Activated CD8-positive, alpha-beta T cell treated with anti-CD3 and anti-CD28 coated beads for 36 hours (primary cell): Measurements from ENCODE around the gene UCP3. TPM values are rescaled to one million over a fixed set of nuclear protein-coding genes. Genes with fewer than 3 reads are reported as not detected.

ENCODE experiments used
- ATAC-seq: fragments of 200-7000 bp; cut with Tn5 transposase; one replicate; pipeline ENCODE4 v1.10.0; 2021; ENCODE audit warnings: mild to moderate bottlenecking, moderate library complexity
- CTCF ChIA-PET: fragments of 350-600 bp; sonication (Branson Sonifier 250); formaldehyde crosslinking; loops from one replicate; lab custom pipeline; 2021; ENCODE audit warnings: antibody characterized with exemption; lab: Charles Lee
- POLR2A ChIA-PET: fragments of 350-600 bp; sonication (Branson Sonifier 250); formaldehyde crosslinking; loops from one replicate; lab custom pipeline; 2021; ENCODE audit warnings: antibody characterized with exemption; lab: Charles Lee
- DNase-seq: peaks from one replicate; pipeline ENCODE4 v3.0.0-alpha.2; 2020
- H3K27ac Mint-ChIP-seq: one replicate; pipeline ENCODE4 v1.8.0; 2021; ENCODE audit warnings: mild to moderate bottlenecking, mixed read lengths
- H3K27me3 Mint-ChIP-seq: one replicate; pipeline ENCODE4 v1.8.0; 2021; ENCODE audit warnings: mixed read lengths
- H3K36me3 Mint-ChIP-seq: one replicate; pipeline ENCODE4 v1.8.0; 2021; ENCODE audit warnings: low read depth, mixed read lengths
- H3K4me1 Mint-ChIP-seq: one replicate; pipeline ENCODE4 v1.8.0; 2021; ENCODE audit warnings: low read depth, mixed read lengths
- H3K4me3 Mint-ChIP-seq: one replicate; pipeline ENCODE4 v1.8.0; 2021; ENCODE audit warnings: mild to moderate bottlenecking, moderate library complexity, mixed read lengths
- H3K9me3 Mint-ChIP-seq: one replicate; pipeline ENCODE4 v1.8.0; 2021; ENCODE audit warnings: mixed read lengths
- intact Hi-C: fragments of 100-400 bp; cut with micrococcal nuclease; formaldehyde crosslinking; loops from one replicate; pipeline ENCODE4 v1.10.0; 2022
- total RNA-seq, 2 experiments: library from RNA; stranded (reverse); gene quantifications; one replicate each; pipeline ENCODE4 v1.2.3, GENCODE V29; 2021
- TF ChIP-seq, protein P1 (sequence below): fragments of 200-600 bp; IDR thresholded peaks from one replicate; pipeline ENCODE4 v1.8.0; 2022; ENCODE audit warnings: antibody characterized with exemption, mild to moderate bottlenecking

Gene UCP3
- total RNA-seq, 2 experiments from 2014 or later, result 1.5 to 2.2 TPM

DNA sequence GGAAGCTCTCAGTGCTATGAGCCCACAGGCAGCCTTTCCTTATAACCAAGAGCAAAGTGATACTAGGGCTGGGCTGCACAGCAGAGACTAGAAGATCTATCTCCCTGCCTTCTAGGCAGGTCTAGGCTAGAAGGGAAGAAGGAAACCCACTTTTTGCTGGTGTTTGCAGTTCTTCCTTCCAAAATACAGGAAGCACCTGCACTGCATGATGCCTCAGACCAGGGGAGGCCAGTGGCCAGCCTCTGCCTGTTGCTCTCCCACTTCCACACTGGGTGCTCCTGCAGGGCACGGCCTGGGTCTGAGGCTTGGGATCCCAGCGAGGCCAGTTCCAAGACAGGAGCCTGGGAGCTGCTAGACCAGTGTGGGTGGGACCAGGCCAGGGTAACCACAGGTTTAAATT, 6.0 kb upstream of the UCP3 start:
- no peak for DNase-seq
- Mint-ChIP-seq H3K27ac (peak overlapping the region; percentile 27), H3K4me3 (no peak overlapping the region), H3K4me1 (peaks cover 67% of the 10 kb centered on the region), H3K36me3 (peaks cover 36% of the 10 kb centered on the region), H3K27me3 (no peaks in the 10 kb centered on the region), H3K9me3 (no peaks in the 10 kb centered on the region)
- CTCF ChIA-PET, result interaction anchor here (1.3 to 1.5 kb wide), 2 partner anchors 17 to 51 kb away, joined by 3 read pairs; no protein-coding TSS in a partner anchor
- POLR2A ChIA-PET, result interaction anchor here (1.2 to 17.6 kb wide), 3 partner anchors 10 to 38 kb away, joined by 3 to 269 read pairs (median 7); partner anchors contain the start of gene UCP2
- TF ChIP-seq, protein P1, sequence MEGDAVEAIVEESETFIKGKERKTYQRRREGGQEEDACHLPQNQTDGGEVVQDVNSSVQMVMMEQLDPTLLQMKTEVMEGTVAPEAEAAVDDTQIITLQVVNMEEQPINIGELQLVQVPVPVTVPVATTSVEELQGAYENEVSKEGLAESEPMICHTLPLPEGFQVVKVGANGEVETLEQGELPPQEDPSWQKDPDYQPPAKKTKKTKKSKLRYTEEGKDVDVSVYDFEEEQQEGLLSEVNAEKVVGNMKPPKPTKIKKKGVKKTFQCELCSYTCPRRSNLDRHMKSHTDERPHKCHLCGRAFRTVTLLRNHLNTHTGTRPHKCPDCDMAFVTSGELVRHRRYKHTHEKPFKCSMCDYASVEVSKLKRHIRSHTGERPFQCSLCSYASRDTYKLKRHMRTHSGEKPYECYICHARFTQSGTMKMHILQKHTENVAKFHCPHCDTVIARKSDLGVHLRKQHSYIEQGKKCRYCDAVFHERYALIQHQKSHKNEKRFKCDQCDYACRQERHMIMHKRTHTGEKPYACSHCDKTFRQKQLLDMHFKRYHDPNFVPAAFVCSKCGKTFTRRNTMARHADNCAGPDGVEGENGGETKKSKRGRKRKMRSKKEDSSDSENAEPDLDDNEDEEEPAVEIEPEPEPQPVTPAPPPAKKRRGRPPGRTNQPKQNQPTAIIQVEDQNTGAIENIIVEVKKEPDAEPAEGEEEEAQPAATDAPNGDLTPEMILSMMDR, result no peak
- no peak for ATAC-seq
- intact Hi-C loops, result loop anchor here (5.0 kb wide), 1 partner anchor 33 kb away; the partner anchor contains the start of gene UCP2

DNA sequence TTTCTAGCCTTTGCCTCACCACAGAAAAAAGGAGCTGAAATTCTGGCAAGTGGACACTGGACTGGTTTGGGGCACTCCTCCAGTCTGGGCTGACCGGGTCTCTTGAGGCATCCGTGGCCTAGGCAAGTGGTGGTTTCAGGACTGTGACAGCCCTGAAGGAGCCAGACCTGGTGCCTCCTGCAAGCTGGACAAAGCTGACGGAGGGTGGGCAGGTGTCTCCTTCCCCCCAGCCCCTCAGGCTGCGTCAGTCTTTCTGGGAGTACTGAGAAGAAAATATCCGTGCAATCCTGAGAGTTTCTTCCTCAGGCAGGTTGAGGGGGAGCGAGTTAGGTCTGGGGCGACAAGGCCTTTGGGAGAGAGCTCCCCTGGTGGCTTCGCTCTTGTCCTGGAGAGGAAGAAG, 4.3 kb upstream of the UCP3 start:
- Mint-ChIP-seq H3K27me3 (no peaks in the 10 kb centered on the region), H3K4me1 (peaks cover 82% of the 10 kb centered on the region), H3K27ac (no peak overlapping the region), H3K4me3 (no peak overlapping the region), H3K36me3 (peaks cover 33% of the 10 kb centered on the region), H3K9me3 (no peaks in the 10 kb centered on the region)
- no peak for ATAC-seq
- TF ChIP-seq, protein P1, result no peak
- ChIA-PET CTCF (interaction anchor here (0.6 to 2.7 kb wide), 3 partner anchors 13 to 49 kb away, joined by 3 to 9 read pairs (median 3); no protein-coding TSS in a partner anchor), POLR2A (interaction anchor here (1.0 to 17.6 kb wide), 4 partner anchors 9 to 36 kb away, joined by 5 to 269 read pairs (median 6); partner anchors contain the start of gene UCP2)
- DNase-seq, result no peak
- intact Hi-C loops, result no loop called here

DNA sequence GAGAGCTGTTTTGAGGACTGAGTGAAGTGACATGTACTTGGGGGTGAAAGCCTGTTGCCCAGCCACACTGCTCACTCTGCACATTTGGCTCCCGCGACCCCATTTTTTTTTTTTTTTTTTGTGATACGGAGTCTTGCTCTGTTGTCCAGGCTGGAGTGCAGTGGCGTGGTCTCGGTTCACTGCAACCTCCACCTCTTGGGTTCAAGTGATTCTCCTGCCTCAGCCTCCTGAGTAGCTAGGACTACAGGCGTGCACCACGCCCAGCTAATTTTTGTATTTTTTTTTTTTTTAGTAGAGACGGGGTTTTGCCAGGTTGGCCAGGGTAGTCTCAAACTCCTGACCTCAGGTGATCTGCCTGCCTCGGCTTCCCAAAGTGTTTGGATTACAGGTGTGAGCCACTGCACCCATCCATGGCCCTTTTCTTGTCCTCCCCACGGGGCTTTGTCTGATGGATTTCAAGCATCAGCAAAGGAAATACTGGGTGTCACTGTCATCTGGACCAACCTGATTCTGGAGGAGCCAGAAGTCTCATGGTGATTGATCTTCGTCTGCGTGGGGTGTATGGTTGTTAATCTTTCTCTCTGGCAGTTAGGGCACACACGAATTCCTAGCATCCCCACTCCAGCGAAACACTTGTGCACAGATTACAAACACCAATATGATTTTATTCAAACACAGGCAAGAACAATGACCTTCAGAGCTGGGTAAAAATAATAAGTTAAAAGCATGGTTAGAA, 3.4 kb upstream of the UCP3 start:
- CTCF ChIA-PET, result interaction anchor here (0.7 to 2.7 kb wide), 2 partner anchors 9 to 17 kb away, joined by 3 to 9 read pairs; no protein-coding TSS in a partner anchor
- Mint-ChIP-seq H3K4me1 (peaks cover 91% of the 10 kb centered on the region), H3K36me3 (peaks cover 31% of the 10 kb centered on the region), H3K27me3 (no peaks in the 10 kb centered on the region), H3K4me3 (no peak overlapping the region), H3K27ac (peak overlapping the region; percentile 98), H3K9me3 (no peaks in the 10 kb centered on the region)
- POLR2A ChIA-PET, result interaction anchor here (1.0 to 17.6 kb wide), 13 partner anchors 8 to 48 kb away, joined by 3 to 269 read pairs (median 5); partner anchors contain the start of gene UCP2
- ATAC-seq, result no peak
- TF ChIP-seq, protein P1, result no peak
- no peak for DNase-seq
- intact Hi-C loops, result no loop called here

DNA sequence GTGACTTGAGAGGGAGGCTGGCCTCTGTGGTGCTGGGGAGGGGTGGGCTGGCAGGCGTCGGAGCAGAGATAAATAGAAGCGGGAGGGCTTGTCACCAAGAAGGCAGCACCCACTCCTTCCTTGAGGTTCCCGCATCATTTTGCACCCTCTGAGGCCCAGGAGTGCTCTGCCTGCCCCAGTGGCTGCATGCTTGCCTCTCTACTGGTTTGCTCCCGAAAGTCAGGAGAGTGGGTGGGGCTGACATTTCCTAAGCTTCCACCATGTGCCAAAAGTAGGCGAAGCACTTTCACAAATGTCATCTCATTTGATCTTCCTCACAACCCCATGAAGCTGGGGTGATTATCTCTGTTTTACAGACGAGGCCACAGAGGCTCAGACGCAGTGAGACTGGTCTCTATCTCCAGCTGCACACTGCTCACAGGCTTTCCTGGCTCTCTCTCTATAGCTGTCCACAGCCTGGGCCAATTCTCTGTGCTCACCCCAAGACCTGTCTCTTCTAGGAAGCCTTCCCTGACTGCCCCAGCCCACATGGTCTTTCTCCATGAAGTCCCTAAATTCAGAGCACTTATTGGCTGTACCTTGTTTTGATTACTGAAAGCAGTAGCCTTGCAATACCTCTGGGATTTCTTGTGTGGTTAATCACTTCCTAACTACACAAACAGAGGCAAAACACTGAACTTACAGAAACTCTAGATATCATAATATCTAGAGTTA, 2.6 kb upstream of the UCP3 start:
- H3K4me1 Mint-ChIP-seq, result peaks cover 92% of the 10 kb centered on the region
- ChIA-PET POLR2A (interaction anchor here (1.0 to 17.6 kb wide), 12 partner anchors 9 to 48 kb away, joined by 3 to 269 read pairs (median 4); partner anchors contain the start of gene UCP2), CTCF (interaction anchor here (2.7 kb wide), 1 partner anchor 16 kb away, joined by 9 read pairs; no protein-coding TSS in a partner anchor)
- intact Hi-C loops, result no loop called here
- H3K36me3 Mint-ChIP-seq, result peaks cover 24% of the 10 kb centered on the region
- DNase-seq (peak; percentile 76), ATAC-seq (peak; percentile 81)
- TF ChIP-seq, protein P1, result no peak
- H3K9me3 Mint-ChIP-seq, result no peaks in the 10 kb centered on the region
- H3K4me3 Mint-ChIP-seq, result peak overlapping the region; percentile 17
- peak overlapping the region; percentile 98 for H3K27ac Mint-ChIP-seq
- H3K27me3 Mint-ChIP-seq, result no peaks in the 10 kb centered on the region
